ENCODE data around the gene ASIP. TPM values are rescaled to one million over a fixed set of nuclear protein-coding genes. Genes with fewer than 3 reads are reported as not detected.

The ASIP gene
- total and polyA plus RNA-seq, 7 donors, result 0.06 to 0.68 (median 0.40) TPM; not detected in 4

DNA sequence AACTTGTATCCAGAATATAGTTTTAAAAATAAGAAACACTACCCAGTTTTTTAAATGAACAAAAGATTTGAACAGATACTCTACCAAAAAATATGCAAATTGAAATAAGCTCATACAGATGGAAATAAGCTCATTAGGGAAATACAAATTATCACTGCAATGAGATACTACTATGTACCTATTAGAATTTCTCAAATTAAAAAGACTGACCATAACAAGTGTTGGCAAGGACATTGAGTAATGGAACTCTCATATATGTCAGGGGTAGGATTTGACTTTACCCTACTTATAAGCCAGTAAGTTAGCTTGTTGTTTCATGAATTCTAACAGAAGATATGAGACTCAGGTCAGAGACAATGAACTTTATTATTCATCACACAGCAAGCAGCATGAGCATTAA, 9.6 kb upstream of the ASIP start:
- Histone ChIP-seq H3K9me3 (peaks cover 4% of the 10 kb centered on the region), H3K27ac (no peak overlapping the region), H3K36me3 (ENCODE audit: insufficient read depth in 1 of 2, low read depth in 1 of 2) (no peaks in the 10 kb centered on the region), H3K27me3 (ENCODE audit: insufficient read depth in 3 of 3, low read length in 2 of 3) (no peaks in the 10 kb centered on the region), H3K4me3 (no peak overlapping the region), H3K4me1 (no peaks in the 10 kb centered on the region)
- intact Hi-C loops (cut with DNase I), result no loop called here
- no peak for ATAC-seq
- DNase-seq, result no peak
- TF ChIP-seq, protein P1, sequence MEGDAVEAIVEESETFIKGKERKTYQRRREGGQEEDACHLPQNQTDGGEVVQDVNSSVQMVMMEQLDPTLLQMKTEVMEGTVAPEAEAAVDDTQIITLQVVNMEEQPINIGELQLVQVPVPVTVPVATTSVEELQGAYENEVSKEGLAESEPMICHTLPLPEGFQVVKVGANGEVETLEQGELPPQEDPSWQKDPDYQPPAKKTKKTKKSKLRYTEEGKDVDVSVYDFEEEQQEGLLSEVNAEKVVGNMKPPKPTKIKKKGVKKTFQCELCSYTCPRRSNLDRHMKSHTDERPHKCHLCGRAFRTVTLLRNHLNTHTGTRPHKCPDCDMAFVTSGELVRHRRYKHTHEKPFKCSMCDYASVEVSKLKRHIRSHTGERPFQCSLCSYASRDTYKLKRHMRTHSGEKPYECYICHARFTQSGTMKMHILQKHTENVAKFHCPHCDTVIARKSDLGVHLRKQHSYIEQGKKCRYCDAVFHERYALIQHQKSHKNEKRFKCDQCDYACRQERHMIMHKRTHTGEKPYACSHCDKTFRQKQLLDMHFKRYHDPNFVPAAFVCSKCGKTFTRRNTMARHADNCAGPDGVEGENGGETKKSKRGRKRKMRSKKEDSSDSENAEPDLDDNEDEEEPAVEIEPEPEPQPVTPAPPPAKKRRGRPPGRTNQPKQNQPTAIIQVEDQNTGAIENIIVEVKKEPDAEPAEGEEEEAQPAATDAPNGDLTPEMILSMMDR (IDR thresholded peaks at IDR 0.05), result no peak

DNA sequence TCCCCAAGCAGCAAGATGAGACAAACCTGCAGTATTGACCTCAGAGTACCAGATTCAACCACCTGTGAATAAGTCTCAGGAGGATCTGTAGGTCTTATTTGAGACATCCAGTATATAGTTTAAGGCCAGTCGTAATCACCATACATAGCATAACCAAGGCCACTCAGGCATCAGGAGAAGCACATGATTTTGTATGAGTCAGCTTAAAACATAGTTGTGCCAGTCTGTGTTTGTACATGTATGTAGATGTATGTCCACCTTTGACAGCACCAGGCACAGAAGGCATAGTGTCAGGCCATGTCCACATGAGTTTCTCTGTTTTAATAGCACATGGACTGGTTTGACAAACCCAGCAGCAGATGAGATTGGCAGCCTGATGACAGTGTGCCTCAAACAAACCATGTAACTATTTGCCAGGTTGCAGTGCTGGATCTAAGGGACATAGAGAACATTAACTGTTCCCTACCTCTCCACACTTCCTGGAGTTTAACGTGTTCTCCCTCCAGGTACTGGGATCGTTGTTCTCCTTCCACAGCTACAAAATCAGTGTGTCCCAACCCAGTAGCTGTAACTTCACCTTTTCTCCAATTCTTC, 8.6 kb upstream of the ASIP start:
- H3K4me1 ChIP-seq, result no peaks in the 10 kb centered on the region
- no peaks in the 10 kb centered on the region for H3K36me3 ChIP-seq (ENCODE audit: insufficient read depth in 1 of 2, low read depth in 1 of 2)
- intact Hi-C loops (cut with DNase I), result no loop called here
- H3K27ac ChIP-seq, result no peak overlapping the region
- TF ChIP-seq, protein P1 (IDR thresholded peaks at IDR 0.05), result no peak
- 89 to 96% (median 92%) methylated on average over 3 of the region's 3 CpGs for WGBS, 3 donors
- no peak for DNase-seq
- H3K9me3 ChIP-seq, result peaks cover 8% of the 10 kb centered on the region
- H3K27me3 ChIP-seq (ENCODE audit: insufficient read depth in 3 of 3, low read length in 2 of 3), result no peaks in the 10 kb centered on the region
- no peak overlapping the region for H3K4me3 ChIP-seq
- no peak for ATAC-seq

DNA sequence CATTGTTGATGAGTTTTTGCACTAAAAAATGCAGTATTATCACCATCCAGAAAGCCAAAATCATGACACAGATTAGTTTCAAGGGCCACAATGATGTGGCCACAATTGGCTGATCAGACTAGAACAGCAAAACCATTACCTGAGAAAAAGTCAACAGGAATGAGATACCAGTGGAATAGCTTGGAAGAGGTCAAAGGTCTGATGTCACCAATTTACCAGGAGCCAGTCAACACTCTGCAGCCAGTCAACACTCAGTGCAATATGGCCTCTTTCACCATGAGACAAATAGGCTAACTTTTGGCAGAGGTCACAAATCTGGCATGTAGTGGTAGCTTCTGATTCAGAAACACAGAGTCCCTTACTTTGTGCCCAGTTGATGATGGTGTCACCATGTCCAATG, 7.5 kb upstream of the ASIP start:
- Histone ChIP-seq H3K27ac (no peak overlapping the region), H3K36me3 (ENCODE audit: insufficient read depth in 1 of 2, low read depth in 1 of 2) (no peaks in the 10 kb centered on the region), H3K4me1 (no peaks in the 10 kb centered on the region), H3K4me3 (no peak overlapping the region), H3K9me3 (peaks cover 14% of the 10 kb centered on the region), H3K27me3 (ENCODE audit: insufficient read depth in 3 of 3, low read length in 2 of 3) (no peaks in the 10 kb centered on the region)
- ATAC-seq, result no peak
- TF ChIP-seq, protein P1 (IDR thresholded peaks at IDR 0.05), result no peak
- intact Hi-C loops (cut with DNase I), result no loop called here
- no peak for DNase-seq

DNA sequence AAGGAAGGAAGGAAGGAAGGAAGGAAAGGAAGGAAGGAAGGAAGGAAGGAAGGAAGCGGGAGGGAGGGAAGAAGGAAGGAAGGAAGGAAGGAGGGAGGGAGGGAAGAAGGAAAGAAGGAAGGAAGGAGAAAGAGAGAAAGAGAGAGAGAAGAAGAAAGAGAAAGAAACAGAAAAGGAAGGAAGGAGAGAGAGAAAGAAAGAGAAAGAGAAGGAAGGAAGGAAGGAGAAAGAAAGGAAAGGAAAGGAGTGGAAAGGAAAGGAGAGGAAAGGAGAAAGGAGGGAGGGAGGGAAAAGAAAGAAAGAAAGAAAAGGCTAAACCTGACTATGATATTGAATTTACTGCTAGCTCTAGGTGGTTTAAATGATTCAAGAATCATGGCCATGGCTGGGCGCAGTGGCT, 5.3 kb upstream of the ASIP start:
- DNase-seq (no peak), ATAC-seq (no peak)
- no peak overlapping the region for H3K27ac ChIP-seq
- peaks cover 0 to 4% (median 0%) of the 10 kb centered on the region in 3 donors for H3K27me3 ChIP-seq (ENCODE audit: insufficient read depth in 3 of 3, low read length in 2 of 3)
- WGBS, 3 donors, result 90 to 97% (median 92%) methylated on average over 2 of the region's 2 CpGs
- no peaks in the 10 kb centered on the region for H3K36me3 ChIP-seq (ENCODE audit: insufficient read depth in 1 of 2, low read depth in 1 of 2)
- peaks cover 14% of the 10 kb centered on the region for H3K9me3 ChIP-seq
- TF ChIP-seq, protein P1 (IDR thresholded peaks at IDR 0.05), result no peak
- no peak overlapping the region for H3K4me3 ChIP-seq
- intact Hi-C loops (cut with DNase I), result no loop called here
- H3K4me1 ChIP-seq, result no peaks in the 10 kb centered on the region

DNA sequence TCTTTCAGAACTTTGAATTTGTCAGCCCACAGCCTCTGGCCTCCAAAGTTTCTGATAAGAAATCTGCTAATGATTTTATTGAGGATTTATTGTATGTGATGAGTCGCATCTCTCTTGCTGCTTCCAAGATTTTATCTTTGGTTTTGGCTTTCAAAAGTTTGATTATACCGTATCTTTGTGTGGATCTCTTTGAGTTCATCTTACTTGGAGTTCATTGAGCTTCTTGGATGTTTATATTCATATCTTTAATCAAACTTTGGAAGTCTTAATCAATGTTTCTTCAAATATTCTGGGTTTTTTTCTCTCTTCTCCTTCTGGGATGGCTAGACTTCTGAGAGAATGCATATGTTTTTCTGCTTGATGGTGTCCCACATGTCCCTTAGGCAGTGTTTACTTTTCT, 3.3 kb upstream of the ASIP start:
- Histone ChIP-seq H3K27me3 (ENCODE audit: insufficient read depth in 3 of 3, low read length in 2 of 3) (peaks cover 0 to 4% (median 0%) of the 10 kb centered on the region in 3 donors), H3K4me3 (no peak overlapping the region), H3K9me3 (peaks cover 10% of the 10 kb centered on the region), H3K4me1 (no peaks in the 10 kb centered on the region), H3K36me3 (ENCODE audit: insufficient read depth in 1 of 2, low read depth in 1 of 2) (no peaks in the 10 kb centered on the region), H3K27ac (no peak overlapping the region)
- DNase-seq (no peak), ATAC-seq (no peak)
- WGBS, 3 donors, result 87 to 92% (median 89%) methylated on average over 2 of the region's 2 CpGs
- intact Hi-C loops (cut with DNase I), result no loop called here
- TF ChIP-seq, protein P1 (IDR thresholded peaks at IDR 0.05), result no peak
